AG09309 (cell line): Measurements from ENCODE around the gene ITPR1.

Experiments used
- DNase-seq: peaks from one replicate; pipeline ENCODE4 v3.0.0-alpha.2; 2010; ENCODE audit warnings: low read depth
- H3K4me3 ChIP-seq: 2 replicates; pipeline ENCODE4 v1.5.1; 2011; ENCODE audit warnings: mild to moderate bottlenecking, low read depth, low read length, moderate library complexity; ENCODE audit not compliant: control insufficient read depth
- CTCF ChIP-seq: IDR thresholded peaks from 2 replicates; pipeline ENCODE4 v1.5.1; 2011; ENCODE audit warnings: mild to moderate bottlenecking, low read depth, low read length, inconsistent platforms; ENCODE audit not compliant: insufficient read depth, control insufficient read depth; ENCODE audit errors: missing control alignments

Gene ITPR1

GRCh38 chr3:4835616-4836043, 342.5 kb downstream of the ITPR1 start:
- TF ChIP-seq CTCF = no peak
- H3K4me3 ChIP-seq = no peak overlapping the region
- DNase-seq = no peak

DNA sequence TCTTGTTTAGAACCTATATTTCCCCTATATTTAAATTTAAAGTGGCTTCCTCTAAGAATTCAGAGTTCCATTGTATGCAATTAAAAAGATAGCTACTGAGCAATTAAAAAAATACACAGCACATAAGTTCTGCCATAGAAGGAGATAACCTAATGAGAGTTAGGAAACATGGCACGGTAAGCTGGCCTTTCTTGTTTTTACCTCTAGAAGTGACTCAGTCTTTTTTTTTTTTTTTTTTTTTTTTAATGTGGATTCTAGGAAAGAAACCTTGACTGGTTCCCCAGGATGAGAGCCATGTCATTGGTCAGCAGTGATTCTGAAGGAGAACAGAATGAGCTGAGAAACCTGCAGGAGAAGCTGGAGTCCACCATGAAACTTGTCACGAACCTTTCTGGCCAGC, 343.4 kb downstream of the ITPR1 start:
- no peak for DNase-seq
- no peak overlapping the region for H3K4me3 ChIP-seq
- TF ChIP-seq CTCF = no peak

- no peak for DNase-seq
- TF ChIP-seq CTCF = no peak
- H3K4me3 ChIP-seq = no peak overlapping the region
Observed at GRCh38 chr3:4837374-4837930, 344.3 kb downstream of the ITPR1 start.

- DNase-seq = no peak
- H3K4me3 ChIP-seq = no peak overlapping the region
- no peak for TF ChIP-seq CTCF
Observed at GRCh38 chr3:4838621-4839022, 345.5 kb downstream of the ITPR1 start.

DNA sequence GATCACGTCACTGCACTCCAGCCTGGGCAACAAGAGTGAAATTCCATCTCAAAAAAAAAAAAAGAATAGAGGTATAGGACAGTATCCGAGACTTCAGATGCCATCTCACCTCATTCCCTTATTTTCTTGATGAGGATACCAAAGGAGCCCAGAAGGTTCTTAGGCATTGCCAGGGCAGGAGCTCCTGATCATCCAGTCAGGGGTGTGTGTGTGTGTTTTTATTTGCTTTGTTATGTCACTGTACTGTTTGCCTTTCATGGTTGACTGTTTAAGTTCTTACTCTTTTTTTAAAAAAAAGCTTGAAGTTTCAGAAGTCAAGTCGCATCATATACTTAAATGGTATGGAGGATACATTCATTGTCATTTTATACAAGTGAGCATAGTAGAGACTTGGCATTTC, 346.1 kb downstream of the ITPR1 start:
- TF ChIP-seq CTCF = no peak
- DNase-seq = no peak
- no peak overlapping the region for H3K4me3 ChIP-seq

GRCh38 chr3:4841225-4841624, 348.1 kb downstream of the ITPR1 start:
- DNase-seq = no peak
- H3K4me3 ChIP-seq = no peak overlapping the region
- no peak for TF ChIP-seq CTCF
